Activated CD4-positive, alpha-beta T cell treated with anti-CD3 and anti-CD28 coated beads, Interleukin-2, amount 50 U/mL, for 4 hours (primary cell): Measurements from ENCODE around the gene ABCC6.

ENCODE experiments used
- DNase-seq, 2 experiments: peaks; one replicate each; pipeline ENCODE4 v3.0.0-alpha.2; 2020

The ABCC6 gene

DNA sequence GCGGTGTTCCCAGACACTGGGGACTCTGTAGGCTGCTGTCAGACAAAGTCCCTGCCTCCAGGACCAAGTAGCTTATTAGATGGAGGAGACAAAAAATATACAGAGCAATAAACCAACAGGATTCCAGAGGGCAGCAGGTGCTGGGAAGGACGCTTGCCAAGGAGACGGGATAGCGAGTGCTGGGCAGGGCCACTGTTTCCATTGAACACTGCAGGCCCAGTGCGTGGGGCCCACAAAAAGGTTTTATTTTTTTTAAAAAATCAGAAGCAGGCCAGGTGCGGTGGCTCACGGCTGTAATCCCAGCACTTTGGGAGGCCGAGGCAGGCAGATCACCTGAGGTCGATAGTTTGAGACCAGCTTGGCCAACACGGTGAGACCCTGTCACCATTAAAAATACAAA is 84.2 kb downstream of the ABCC6 start:
- DNase-seq, result no peak

DNA sequence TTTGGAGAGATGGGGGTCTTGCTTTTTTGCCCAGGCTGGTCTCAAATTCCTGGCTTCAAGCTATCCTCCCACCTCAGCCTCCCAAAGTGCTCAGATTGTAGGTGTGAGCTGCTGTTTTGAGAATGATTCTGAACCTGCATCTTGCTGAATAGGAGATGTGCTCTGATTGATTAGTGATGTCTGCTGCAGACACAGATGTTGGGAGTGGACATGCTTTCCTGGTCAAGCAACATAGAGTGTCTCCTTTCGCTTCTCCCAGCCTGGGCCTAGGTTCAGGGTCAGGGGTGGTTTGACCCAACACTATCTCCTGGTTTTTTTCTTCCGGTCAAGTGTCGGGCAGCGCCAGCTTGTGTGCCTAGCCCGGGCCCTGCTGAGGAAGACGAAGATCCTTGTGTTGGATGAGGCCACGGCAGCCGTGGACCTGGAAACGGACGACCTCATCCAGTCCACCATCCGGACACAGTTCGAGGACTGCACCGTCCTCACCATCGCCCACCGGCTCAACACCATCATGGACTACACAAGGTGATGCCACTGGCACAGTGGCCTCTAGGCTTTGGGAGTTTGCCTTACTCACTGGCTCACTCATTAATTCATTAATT is 85.2 kb downstream of the ABCC6 start:
- DNase-seq, result no peak

DNA sequence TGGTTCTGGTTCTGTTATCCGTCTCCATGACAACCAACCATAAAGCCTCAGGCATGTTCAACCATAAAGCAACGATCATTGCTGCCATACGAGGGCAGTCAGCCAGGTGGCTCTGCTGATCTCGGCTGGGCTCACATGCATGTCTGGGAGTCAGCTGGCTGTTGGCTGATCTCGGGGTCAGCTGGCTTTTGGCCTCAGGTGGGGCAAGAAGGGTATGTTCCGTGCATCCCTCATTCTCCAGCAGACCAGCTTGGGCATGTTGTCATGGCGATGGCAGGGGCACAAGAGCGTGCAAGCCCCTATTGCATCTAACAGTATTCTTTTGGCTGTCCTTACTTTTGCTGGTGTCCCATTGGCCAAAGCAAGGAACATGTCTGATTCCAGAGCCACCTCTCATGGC is 86.2 kb downstream of the ABCC6 start:
- no peak for DNase-seq

DNA sequence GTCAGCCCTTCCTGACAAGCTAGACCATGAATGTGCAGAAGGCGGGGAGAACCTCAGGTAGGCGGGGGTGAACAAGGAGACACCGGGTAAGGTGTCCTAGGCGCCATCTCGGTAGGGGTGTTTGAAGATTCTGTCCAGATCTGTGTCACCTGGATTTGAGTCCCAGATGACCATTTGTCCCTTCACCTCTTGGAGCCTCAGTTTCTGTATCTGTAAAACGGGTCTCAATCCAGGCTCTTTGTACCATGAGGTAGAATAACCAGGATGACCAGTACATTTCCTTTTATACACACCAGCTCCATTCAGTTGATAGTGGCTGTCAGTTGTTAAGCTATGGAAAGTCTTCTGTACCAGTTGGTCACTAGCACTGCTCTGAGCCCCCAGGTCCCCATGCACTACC is 86.7 kb downstream of the ABCC6 start:
- DNase-seq, result no peak

DNA sequence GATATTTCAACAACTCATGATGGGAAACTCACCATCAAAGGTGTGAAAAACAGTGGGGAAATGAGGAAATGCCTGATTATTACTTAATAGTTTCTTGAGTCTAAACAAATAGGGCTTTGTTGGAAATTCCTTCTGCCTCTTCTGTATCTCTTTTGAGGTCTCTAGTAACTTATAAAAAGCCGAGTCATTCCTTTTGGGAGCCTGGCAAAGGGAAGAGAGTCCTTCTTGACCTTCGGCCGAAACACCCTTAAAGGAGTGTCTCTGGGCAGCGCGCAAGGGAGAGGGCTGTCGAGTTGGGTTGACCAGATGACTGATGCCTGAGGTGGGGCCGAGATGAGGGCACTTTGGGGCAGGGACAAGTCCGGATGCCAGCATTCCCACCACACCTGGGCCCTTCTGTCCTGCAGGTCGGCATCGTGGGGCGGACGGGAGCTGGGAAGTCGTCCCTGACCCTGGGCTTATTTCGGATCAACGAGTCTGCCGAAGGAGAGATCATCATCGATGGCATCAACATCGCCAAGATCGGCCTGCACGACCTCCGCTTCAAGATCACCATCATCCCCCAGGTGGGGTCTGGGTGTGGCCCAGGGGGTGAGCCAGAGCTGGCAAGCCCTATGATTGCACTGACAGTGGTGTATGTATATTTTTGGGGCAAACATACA is 89.2 kb downstream of the ABCC6 start:
- no peak for DNase-seq

DNA sequence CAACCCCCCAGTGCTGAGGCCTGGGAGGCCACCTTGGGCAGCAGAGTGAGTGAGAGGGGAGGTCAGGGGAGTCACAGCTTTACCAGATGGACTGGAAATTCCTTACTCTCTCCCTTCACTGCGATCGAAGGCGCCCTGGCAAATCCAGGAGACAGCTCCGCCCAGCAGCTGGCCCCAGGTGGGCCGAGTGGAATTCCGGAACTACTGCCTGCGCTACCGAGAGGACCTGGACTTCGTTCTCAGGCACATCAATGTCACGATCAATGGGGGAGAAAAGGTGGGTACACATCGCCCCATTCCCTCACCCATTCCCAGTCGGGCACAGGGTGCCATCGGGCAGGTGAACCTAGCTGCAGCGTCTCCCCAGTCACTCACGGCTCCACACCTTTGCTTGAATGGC is 91.6 kb downstream of the ABCC6 start:
- no peak for DNase-seq

DNA sequence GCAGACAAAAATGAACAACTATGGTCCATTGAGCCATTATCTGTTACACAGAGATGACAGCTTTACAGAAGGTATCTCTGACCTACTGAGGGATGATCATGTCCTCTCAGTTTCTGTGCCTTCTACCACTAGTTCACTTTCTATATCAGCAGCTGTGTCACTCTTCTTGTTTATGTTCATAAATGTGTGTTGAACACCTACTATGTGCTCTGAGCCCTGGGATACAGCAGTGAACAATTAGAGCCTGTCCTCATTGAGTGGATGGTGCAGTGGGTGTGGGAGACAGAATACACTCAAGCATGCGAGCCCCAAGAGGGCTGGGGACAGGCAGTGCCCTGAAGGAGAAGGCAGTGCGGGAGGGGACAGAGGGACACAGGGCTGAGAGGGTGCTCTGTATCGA is 92.1 kb downstream of the ABCC6 start:
- DNase-seq, result no peak

DNA sequence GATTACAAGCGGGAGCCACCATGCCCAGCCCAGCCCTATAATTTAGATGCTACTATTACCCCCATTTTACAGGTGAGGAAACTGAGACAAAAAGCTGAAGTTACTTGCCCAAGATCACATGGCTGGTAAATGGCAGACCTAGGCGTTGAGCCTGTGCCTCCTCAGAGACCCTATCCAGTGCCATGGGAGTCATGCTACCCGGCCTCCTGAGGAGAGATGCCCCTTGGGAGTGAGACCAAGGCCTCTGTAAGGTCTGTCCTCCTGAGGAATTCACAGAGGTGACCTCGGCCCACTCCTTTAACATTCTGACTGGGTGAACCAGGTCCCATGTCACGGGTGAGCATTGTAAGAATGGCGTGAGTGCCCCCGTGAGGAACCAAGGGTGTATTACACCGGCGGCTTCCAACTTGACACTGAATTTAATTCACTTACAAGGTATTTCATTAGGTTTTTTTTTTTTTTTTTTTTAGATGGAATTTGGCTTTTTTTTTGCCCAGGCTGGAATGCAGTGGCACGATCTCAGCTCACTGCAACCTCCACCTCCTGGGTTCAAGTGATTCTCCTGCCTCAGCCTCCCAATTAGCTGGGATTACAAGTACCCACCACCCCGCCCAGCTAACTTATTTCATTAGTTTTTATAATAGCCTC is 95.7 kb downstream of the ABCC6 start:
- DNase-seq, result peak; percentile 56 to 65

DNA sequence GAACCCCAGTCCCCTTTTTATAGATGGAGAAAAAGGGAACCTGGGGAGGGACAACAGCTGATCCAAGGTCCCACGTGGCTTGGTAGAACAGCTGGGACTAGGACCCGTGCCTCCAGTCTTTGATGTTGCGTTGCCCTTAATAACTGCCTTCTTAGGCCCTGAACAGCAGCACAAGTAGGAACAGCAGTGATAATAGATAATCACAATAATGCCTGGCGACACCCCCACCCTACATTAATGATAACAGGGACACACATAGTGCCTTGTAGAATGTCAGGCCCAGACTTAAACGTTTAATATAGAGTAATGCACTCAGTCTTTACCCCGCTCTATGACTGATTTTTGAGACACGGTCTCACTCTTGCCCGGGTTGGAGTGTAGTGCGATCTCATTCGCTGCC is 96.4 kb downstream of the ABCC6 start:
- DNase-seq, result no peak

DNA sequence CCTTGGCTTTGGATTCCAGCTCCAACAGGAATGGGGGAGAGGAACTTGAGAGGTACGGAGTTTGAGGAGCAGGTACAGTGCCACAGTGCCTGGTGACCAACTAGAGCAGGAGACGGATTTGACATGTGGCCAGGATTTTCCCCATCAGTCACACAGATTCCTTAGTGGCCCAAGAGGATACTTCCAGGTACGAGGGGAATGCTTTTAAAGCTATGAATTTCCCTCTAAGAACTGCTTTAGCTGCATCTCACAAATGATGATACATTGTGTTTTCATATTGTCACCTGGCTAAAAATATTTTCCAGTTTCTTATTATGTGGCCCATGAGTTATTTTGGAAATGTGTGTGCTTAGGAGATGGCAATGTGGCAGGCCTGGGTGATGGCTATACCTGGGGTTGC is 98.3 kb downstream of the ABCC6 start:
- no peak for DNase-seq

DNA sequence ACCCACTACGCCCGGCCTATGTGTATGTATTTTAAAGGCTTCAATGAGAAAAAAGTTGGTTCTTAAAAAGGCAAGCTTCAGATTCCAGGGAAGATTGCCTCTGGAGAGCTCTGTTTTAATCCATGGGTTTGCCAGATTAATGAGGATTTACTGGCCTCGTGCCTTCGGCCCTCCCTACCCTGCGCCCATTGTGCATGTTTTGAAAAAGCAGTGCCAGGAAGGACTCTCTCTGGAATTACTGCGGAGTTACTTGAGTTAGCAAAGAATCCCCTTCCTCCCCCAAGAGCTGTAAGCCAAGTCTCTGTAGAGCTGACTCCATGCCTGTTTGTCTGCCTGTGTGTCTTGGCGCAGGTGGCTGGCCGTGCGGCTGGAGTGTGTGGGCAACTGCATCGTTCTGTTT is 98.9 kb downstream of the ABCC6 start:
- DNase-seq, result no peak

DNA sequence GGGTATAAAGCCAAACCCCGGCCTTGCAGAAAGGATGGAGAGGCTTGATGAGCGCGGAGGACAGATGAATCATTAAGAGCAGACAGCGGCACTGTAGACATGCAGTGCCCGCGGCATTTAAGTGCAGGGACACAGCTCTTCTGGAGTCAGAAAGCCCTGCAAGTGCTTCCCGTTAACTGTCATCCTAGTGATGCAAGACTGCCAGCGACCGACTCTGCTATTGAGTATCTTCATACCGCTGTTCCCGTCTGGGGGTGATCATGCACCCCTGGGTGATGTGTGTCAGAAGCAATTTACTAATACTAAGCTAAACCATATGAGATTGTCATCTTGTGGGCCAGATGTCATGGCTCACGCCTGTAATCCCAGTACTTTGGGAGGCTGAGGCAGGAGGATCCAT is 101.0 kb downstream of the ABCC6 start:
- no peak for DNase-seq

DNA sequence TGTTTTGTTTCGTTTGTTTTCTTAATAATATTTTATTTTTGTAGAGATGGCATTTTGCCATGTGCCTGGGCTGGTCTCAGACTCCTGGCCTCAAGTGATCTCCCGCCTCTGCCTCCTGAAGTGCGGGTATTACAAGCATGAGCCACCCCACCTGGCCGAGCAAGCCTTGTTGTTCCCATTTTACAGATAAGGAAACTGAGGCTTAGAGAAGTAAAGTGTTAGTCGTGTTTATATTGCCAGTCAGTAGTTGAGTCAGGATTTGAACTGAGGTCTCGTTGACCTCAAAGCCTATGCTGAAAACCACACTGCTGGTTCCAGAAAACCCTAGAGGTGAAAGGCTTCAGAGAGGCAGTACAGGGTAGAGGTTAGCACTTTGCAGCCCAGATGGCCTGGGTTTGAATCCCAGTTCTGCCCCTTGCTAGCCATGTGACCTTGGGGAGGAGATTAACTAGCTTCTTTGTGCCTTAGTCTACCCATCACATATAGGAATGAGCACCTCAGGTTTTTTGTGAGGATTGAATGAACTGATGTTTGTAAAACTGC is 102.0 kb downstream of the ABCC6 start:
- no peak for DNase-seq

DNA sequence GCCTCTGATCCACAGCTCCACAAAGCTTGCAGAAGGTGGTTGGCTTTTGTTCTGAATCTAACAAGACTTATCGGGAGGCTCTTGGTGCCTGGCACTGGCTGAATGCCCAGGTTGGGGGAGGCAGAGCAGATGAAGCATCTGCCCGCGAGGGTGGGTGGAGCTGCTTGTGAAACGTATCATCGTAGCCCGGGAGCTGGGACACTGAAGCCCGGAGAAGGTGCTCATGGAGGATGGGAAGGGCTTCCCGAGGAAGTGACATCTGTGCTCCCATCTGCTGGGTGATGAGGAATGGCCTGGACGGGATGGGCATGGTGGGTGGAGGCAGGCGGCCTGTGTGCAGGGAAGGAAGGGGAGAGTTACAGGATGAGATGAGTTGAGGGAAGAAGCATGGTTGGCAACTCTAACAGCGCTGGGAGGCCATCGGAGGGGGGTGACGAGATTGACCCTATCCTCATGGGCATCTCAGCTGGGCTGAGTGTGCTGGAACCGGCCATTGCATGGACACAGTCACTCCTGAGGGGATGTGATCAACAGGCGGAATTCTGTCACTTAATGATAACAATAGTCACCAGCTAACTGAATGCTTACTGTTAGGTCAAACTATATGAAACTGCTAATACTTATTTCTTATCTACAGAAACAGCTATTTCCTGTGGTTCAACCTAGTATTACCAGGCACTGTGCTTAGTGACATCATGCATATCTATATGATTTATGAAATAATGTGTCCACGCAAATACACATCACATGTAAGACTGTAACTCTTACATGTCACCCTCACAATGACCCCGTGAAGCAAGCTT is 102.7 kb downstream of the ABCC6 start:
- no peak for DNase-seq

DNA sequence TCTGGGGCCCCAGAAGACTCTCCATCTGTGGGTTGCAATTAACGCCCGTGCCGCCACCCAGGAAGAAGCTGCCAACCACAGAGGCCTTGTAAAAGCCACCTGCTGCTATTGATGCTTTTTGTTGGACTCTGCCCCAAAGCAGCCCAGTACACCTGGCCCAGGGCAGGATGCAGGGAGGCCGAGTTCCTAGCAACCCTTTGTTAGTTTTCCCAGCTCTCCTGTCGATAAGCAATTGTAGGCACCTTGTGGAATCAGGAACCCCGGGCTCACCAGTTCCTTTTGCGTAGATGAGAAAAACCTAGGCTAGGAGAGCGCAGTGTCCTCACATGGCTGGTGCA is 103.3 kb downstream of the ABCC6 start:
- no peak for DNase-seq

DNA sequence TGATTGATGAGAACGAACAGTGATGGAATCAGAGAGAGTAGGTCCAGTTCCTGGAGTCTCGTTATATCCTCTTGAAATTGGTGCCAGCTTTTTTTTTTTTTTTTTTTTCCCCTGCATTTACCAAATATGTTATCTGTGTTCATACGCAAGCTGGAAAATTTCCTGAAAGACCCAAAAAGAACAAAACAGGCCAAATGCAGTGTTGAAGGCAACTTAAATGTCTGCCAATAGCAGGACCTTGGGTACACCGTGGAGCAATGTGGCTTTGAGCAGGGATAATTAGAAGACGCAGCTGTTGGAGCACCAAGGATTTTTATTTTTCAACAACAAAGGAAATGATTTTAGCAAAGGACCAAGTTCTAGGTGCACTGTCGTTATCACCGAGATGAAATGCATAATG is 105.0 kb downstream of the ABCC6 start:
- no peak for DNase-seq

DNA sequence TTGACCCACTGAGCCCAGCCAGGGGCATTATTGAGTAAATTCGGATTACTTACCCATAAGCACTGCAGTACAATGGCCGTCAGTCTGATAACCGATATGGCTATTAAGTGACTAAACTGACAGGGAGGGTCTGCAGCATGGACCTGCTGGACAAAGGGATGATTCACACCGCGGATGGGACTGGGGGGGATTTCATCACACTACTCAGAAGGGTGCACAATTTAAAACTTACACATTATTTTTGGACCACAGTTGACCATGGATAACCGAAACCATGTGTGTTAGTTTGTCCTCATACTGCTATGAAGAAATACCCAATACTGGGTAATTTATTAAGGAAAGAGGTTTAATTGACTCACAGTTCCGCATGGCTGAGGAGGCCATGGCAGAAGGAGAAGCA is 106.5 kb downstream of the ABCC6 start:
- no peak for DNase-seq

DNA sequence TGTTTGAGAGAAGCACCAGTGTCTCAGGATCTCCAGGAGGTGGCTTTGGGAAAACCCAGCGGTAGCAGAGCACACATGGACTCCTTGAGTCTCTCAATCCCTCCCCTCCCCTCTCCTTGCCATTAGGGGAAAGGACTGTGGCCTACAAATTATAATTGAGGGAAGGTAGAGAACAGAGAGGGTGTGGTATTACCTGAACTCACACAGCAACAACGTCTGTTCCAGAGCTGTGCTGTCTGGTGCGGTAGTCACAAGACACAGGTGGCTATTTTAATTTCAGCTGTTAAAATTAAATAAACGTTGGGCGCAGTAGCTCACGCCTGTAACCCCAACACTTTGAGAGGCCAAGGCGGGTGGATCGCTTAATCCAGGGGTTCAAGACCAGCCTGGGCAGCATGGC is 110.2 kb downstream of the ABCC6 start:
- no peak for DNase-seq

DNA sequence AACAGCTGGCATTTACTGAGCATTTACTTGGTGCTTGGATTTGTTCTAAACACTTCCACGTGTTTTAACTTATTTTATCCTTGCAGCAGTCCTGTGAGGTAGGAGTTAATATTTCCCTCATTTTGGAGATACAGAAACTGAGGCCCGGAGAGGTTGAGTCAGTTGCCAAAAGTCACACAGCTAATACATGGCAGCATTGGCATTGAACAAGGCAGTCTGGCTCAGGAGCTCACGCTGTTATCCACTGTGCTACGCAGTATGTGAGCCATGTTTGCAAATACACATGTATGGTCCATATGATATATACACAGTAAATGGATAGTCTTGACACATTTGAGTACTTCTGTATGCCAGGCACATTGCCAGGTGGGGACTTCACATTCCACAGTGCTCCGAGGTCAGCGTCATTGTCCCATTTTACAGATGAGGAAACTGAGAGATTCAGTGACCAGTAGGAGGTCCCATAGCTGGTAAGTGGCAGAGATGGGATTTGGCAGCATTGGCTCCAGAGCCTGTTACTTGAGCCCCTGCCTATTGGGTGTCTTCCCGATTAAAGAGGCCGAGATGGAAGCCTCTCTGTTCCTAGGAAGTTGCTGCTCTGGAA is 110.7 kb downstream of the ABCC6 start:
- DNase-seq, result no peak

DNA sequence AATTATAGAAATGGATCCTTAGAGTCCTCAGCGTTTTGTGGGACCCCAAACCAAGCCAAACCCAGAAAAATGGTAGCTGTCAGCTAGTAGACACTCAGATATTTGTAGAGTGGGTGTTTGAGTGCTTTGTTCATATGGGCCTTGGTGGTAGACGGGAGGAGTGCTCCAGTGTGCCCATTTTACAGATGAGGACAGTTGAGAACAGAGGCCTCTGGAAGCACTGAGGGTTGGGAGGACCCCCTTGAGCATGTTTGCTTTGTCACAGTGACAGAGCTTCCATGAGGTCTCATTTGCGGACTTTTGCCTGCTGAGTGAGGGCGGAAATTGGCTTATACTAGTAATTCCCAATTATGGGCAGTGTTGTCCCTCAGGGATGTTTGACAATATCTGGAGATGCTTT is 111.7 kb downstream of the ABCC6 start:
- no peak for DNase-seq

DNA sequence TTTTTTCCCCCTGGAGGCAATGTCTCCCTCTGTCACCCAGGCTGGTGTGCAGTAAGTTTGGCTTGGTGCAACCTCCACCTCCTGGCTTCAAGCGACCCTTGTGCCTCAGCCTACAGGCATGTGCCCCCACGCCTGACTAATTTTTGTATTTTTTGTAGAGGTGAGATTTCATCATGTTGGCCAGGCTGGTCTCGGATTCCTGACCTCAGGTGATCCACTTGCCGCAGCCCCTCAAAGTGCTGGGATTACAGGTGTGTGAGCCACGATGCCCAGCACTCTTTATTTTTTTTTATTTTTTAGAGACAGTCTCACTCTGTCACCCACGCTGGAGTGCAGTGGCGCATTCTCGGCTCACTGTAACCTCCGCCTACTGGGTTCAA is 113.2 kb downstream of the ABCC6 start:
- no peak for DNase-seq

DNA sequence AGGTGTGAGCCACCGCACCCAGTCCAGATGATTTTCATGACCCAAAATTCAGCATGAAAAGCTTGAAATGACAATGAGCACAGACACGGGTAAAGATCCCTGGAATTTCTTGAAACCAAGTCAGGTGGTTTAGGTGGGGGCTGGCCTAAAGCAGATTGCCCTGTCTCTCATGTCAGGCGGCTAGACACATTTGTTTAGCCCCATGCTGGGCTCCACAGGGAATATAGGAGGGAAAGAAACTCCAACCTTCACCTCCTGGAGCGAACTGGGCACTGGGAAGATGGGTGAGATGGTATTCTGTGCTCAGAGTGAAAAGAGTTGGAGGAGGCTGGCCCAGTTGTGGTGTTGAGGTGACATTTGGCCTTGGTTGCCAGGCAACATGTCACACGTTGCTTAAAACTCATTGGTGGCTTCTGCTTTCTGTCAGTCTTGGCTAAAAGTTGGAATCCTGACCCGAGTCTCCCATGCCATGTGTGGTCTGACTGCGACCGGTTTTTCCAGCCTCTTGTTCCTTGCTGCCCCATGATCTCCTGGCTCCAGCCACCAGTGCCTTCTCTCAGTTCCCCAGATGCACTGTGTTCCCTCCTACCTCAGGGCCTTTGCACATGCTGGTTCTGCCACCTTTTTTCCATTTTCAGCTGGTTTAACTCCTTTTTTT is 113.7 kb downstream of the ABCC6 start:
- no peak for DNase-seq

DNA sequence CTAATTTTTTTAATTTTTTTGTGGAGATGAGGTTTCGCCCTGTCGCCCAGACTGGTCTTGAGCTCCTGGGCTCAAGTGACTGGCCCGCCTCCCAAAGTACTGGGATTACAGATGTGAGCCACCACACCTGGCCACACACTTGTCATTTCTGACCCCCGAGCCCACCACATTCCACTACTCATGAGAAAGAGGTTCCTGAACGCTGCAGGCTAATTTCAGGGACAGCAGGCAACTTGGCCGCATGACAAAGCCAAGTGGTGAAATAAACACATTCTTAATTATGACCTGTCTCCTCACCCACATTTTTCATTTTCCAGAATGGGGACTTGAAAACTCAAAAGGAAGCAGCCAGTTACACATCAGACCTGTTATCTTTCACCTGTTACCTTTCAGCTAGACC is 114.5 kb downstream of the ABCC6 start:
- no peak for DNase-seq
